Testis (tissue), 2 donors: ENCODE results near the gene LMCD1.

ENCODE experiments used
- CTCF ChIP-seq, 3 experiments: fragments of 450-650 bp in 2 of 3; fragments of 200-600 bp in 1 of 3; sonication (generic) in 1 of 3; IDR thresholded peaks; one replicate each; pipeline ENCODE4 v1.5.1; 2016 to 2019; ENCODE audit warnings: antibody characterized with exemption in 3 of 3, mild to moderate bottlenecking in 2 of 3, moderate library complexity in 1 of 3
- POLR2A ChIP-seq: fragments of 450-650 bp; IDR thresholded peaks from one replicate; pipeline ENCODE4 v1.6.1; 2017; ENCODE audit warnings: antibody characterized with exemption, mild to moderate bottlenecking, moderate library complexity

- TF ChIP-seq POLR2A: no peak
- TF ChIP-seq CTCF (IDR thresholded peaks at IDR 0.05): no peak
These were observed 37.3 kb downstream of the LMCD1 start for GRCh38 chr3:8538913-8539312.
